H1 (cell line): ENCODE measurements around the gene LDLRAD4. TPM values are rescaled to one million over a fixed set of nuclear protein-coding genes. Genes with fewer than 3 reads are reported as not detected.

Experiments used
- CBX5 ChIP-seq: fragments of 300-800, 300-1000 bp; sonication (generic); IDR thresholded peaks from 2 replicates; pipeline ENCODE4 v1.7.1; 2016; ENCODE audit warnings: antibody characterized with exemption, low read length, low read depth
- EP300 ChIP-seq, 2 experiments: IDR thresholded peaks; 1 replicate in 1 of 2; 2 replicates in 1 of 2; pipeline ENCODE4 v1.6.1; 2011 to 2012; ENCODE audit warnings: low read depth in 2 of 2, low read length in 2 of 2, mild to moderate bottlenecking in 2 of 2, borderline replicate concordance in 1 of 2, inconsistent platforms in 1 of 2, moderate library complexity in 1 of 2
- HDAC6 ChIP-seq: IDR thresholded peaks from one replicate; pipeline ENCODE4 v1.7.1; 2012; ENCODE audit warnings: low read depth, mild to moderate bottlenecking, inconsistent platforms, low read length, moderate library complexity
- POLR2AphosphoS5 ChIP-seq: IDR thresholded peaks from 2 replicates; pipeline ENCODE4 v1.6.1; 2011; ENCODE audit warnings: low read depth, low read length
- TAF7 ChIP-seq: optimal IDR thresholded peaks from 2 replicates; pipeline ENCODE3; 2011; ENCODE audit warnings: low read depth, mild to moderate bottlenecking, inconsistent platforms, low read length, moderate library complexity, borderline replicate concordance
- ZNF274 ChIP-seq: IDR thresholded peaks from 2 replicates; pipeline ENCODE4 v1.7.0; 2012; ENCODE audit warnings: low read length, borderline replicate concordance; ENCODE audit errors: extremely low read depth
- polyA plus RNA-seq, 7 experiments: library from polyadenylated mRNA; depleted of rRNA in 3 of 7; stranded (reverse) in 5 of 7; unstranded in 2 of 7; fragments of >200 nt in 5 of 7; fragments of 200-250 nt in 2 of 7; gene quantifications; 1 replicate in 5 of 7; 2 replicates in 1 of 7; 4 replicates in 1 of 7; pipeline versions ENCODE4 v1.2.1 to v1.2.3, GENCODE V29; 2011 to 2013; ENCODE audit warnings: missing spikeins in 2 of 7, mixed read lengths in 2 of 7
- total RNA-seq: library from RNA; stranded (reverse); fragmentation: NEBNext Ultra II Directional; extraction: Animal tissue kit (Norgen Biotek cat#: 25700); gene quantifications from 2 replicates; pipeline ENCODE4 v1.2.1, GENCODE V29; 2021

LDLRAD4 gene
- total and polyA plus RNA-seq, 2 of the 8 experiments (the other 6 are each of a cell fraction or from before 2014, with no cell fraction given): 0.77 to 1.4 TPM

DNA sequence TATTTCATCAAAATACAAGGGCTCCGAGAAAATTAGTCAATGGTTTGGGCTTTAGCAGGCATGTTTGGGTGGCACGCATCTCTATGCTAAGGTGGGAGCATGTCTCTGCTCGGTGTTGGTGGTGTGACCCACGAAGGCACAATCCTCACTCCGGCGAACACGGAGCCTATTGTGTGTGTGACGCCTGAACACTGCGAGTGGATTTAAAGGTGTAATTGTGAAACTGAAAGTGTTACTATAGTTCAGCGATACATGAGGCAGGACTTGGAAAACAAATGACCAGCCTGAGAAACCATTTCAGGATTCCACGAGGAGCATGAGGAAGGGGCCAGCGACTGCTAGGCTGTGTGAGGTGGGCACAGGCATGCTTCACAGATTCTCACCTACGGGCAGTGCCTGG is 41.7 kb upstream of the LDLRAD4 start (continued):
- TF ChIP-seq EP300 (IDR thresholded peaks at IDR 0.05; ENCODE audit: borderline replicate concordance in 1 of 2, low read depth in 2 of 2, low read length in 2 of 2) (no peak), ZNF274 (no peak), TAF7 (no peak), POLR2AphosphoS5 (no peak), HDAC6 (no peak), CBX5 (no peak)
